ENCODE results near the gene SLC35E2B. TPM values are rescaled to one million over a fixed set of nuclear protein-coding genes. Genes with fewer than 3 reads are reported as not detected.

SLC35E2B gene
- total and polyA plus RNA-seq, 2 of the 8 experiments (the other 6 are each of a cell fraction or from before 2014, with no cell fraction given), result 25.9 to 46.7 TPM

- no peak for TF ChIP-seq JUN (IDR thresholded peaks at IDR 0.05; ENCODE audit: low read depth, low read length)
- TF ChIP-seq NRF1 (IDR thresholded peaks at IDR 0.05; ENCODE audit: low read depth, low read length), result no peak
- TF ChIP-seq JUND (IDR thresholded peaks at IDR 0.05; ENCODE audit: low read length), result no peak
- TF ChIP-seq MAFK (IDR thresholded peaks at IDR 0.05; ENCODE audit: low read depth, low read length), result no peak
- no peak for TF ChIP-seq CHD7 (IDR thresholded peaks at IDR 0.05; ENCODE audit: insufficient replicate concordance, low read length)
- no peak for TF ChIP-seq SP1 (IDR thresholded peaks at IDR 0.05; ENCODE audit: low read depth, low read length)
- no peak for TF ChIP-seq ASH2L (IDR thresholded peaks at IDR 0.05; ENCODE audit: low read length)
Observed at GRCh38 chr1:1624443-1625403, 67.9 kb downstream of the SLC35E2B start (continued).

All from H1 (cell line).